Stimulated activated CD4-positive, alpha-beta T cell treated with anti-CD3 and anti-CD28 coated beads, Interleukin-4, amount 100 ng/mL, for 4 hours (primary cell): Measurements from ENCODE around the gene PUM2.

Experiments used
- DNase-seq, 2 experiments: peaks; one replicate each; pipeline ENCODE4 v3.0.0-alpha.2; 2020

Gene PUM2

GRCh38 chr2:20215183-20216040 is 135.2 kb downstream of the PUM2 start:
- DNase-seq: no peak

GRCh38 chr2:20214566-20215182 is 136.0 kb downstream of the PUM2 start:
- DNase-seq: no peak

GRCh38 chr2:20213651-20214565 is 136.7 kb downstream of the PUM2 start:
- DNase-seq: no peak

GRCh38 chr2:20212871-20213503 is 137.7 kb downstream of the PUM2 start:
- DNase-seq: no peak

- no peak for DNase-seq
Observed at GRCh38 chr2:20212459-20212870, 138.2 kb downstream of the PUM2 start.

GRCh38 chr2:20211860-20212458 is 138.7 kb downstream of the PUM2 start:
- no peak for DNase-seq

GRCh38 chr2:20211420-20211819 is 139.2 kb downstream of the PUM2 start:
- no peak for DNase-seq

- no peak for DNase-seq
Observed at GRCh38 chr2:20210462-20210861, 140.2 kb downstream of the PUM2 start.

GRCh38 chr2:20209373-20210109 is 141.1 kb downstream of the PUM2 start:
- DNase-seq: no peak

- DNase-seq: no peak
Observed at GRCh38 chr2:20208476-20208859, 142.2 kb downstream of the PUM2 start.

GRCh38 chr2:20207051-20207450 is 143.6 kb downstream of the PUM2 start:
- DNase-seq: no peak

GRCh38 chr2:20205915-20206524 is 144.6 kb downstream of the PUM2 start:
- no peak for DNase-seq

- no peak for DNase-seq
Observed at GRCh38 chr2:20205069-20205468, 145.6 kb downstream of the PUM2 start.

- DNase-seq: no peak
Observed at GRCh38 chr2:20203521-20204225, 147.0 kb downstream of the PUM2 start.

GRCh38 chr2:20203072-20203471 is 147.6 kb downstream of the PUM2 start:
- no peak for DNase-seq

GRCh38 chr2:20201671-20202070 is 149.0 kb downstream of the PUM2 start:
- no peak for DNase-seq

- DNase-seq: no peak
Observed at GRCh38 chr2:20200697-20201555, 149.7 kb downstream of the PUM2 start.

GRCh38 chr2:20199633-20200270 is 150.9 kb downstream of the PUM2 start:
- no peak for DNase-seq
